ENCODE data around the gene GAK. TPM values are rescaled to one million over a fixed set of nuclear protein-coding genes. Genes with fewer than 3 reads are reported as not detected.
"Not testable (repeated sequence)": the region's sequence is repeated elsewhere in the genome, so short reads cannot be mapped to it uniquely, and the experiment has no call there.

Gene GAK
- total RNA-seq, 6 experiments from 2014 or later, result 53.2 to 85.0 (median 64.5) TPM

DNA sequence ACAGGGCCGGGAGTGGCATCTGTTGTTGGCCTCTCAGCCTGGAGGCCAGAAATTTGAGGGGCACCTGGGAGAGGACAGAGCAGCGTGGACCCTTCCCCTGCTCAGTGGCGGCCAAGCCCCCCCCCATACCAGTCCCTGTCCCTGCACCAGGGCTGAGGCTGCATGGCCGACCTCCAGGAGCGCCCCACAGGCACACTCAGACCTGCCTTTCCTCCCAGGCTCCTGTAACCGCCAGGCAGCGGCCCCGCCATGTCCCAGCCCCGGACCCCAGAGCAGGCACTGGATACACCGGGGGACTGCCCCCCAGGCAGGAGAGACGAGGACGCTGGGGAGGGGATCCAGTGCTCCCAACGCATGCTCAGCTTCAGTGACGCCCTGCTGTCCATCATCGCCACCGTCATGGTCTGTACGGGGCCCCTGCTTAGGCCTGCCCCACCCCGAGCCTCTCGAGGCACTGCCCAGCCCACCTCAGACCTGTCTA, 15.4 kb upstream of the GAK start:
- no peaks in the 10 kb centered on the region for H3K27me3 ChIP-seq
- intact Hi-C loops (cut with DNase I), result no loop called here
- H3K4me3 ChIP-seq, result no peak overlapping the region
- TF ChIP-seq, protein P1, sequence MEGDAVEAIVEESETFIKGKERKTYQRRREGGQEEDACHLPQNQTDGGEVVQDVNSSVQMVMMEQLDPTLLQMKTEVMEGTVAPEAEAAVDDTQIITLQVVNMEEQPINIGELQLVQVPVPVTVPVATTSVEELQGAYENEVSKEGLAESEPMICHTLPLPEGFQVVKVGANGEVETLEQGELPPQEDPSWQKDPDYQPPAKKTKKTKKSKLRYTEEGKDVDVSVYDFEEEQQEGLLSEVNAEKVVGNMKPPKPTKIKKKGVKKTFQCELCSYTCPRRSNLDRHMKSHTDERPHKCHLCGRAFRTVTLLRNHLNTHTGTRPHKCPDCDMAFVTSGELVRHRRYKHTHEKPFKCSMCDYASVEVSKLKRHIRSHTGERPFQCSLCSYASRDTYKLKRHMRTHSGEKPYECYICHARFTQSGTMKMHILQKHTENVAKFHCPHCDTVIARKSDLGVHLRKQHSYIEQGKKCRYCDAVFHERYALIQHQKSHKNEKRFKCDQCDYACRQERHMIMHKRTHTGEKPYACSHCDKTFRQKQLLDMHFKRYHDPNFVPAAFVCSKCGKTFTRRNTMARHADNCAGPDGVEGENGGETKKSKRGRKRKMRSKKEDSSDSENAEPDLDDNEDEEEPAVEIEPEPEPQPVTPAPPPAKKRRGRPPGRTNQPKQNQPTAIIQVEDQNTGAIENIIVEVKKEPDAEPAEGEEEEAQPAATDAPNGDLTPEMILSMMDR (IDR thresholded peaks at IDR 0.05), result no peak
- TF ChIP-seq POLR2A (IDR thresholded peaks at IDR 0.05), result no peak
- H3K9me3 ChIP-seq, result no peaks in the 10 kb centered on the region
- H3K27ac ChIP-seq, result no peak overlapping the region
- DNase-seq (no peak), ATAC-seq (no peak)
- no peaks in the 10 kb centered on the region for H3K36me3 ChIP-seq
- WGBS (ENCODE audit: insufficient coverage, low coverage, low lambda C conversion rate, missing lambda C conversion rate), result 96% methylated on average over 5 of the region's 19 CpGs
- no peaks in the 10 kb centered on the region for H3K4me1 ChIP-seq

DNA sequence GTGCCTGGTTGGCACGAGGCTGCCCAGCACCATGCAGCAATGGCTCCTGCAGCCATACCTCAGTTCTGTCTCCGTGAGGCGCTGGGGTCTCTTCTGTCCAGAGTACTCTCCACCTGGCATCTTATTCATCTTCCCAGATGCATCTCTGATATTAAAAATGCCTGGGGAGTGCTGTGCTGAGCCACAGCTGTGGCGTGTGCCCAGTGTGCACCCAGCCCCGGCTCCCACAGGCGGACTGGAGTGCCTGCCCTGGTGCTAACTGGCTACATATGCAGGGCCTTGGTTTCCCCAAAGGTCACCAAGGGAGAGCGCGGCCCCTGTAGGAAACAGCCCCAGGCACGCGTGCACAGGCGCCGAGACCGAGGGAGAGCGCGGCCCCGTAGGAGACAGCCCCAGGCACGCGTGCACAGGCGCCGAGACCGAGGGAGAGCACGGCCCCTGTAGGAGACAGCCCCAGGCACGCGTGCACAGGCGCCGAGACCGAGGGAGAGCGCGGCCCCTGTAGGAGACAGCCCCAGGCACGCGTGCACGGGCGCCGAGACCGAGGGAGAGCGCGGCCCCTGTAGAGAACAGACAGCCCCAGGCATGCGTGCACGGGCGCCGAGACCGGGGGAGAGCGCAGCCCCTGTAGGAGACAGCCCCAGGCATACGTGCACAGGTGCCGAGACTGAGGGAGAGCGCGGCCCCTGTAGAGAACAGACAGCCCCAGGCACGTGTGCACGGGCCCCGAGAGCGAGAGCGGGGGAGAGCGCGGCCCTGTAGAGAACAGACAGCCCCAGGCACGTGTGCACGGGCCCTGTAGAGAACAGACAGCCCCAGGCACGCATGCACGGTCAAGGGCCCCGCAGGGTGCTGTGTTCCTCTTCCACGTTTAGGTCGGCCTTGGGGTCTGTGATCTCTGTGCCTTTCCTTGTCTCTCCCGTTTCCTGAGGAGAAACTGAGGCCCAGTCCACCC, 14.7 kb upstream of the GAK start:
- no peaks in the 10 kb centered on the region for H3K4me1 ChIP-seq
- DNase-seq (no peak), ATAC-seq (no peak)
- H3K27ac ChIP-seq, result no peak overlapping the region
- 100% methylated on average over 2 of the region's 62 CpGs for WGBS (ENCODE audit: insufficient coverage, low coverage, low lambda C conversion rate, missing lambda C conversion rate)
- intact Hi-C loops (cut with DNase I), result no loop called here
- no peaks in the 10 kb centered on the region for H3K36me3 ChIP-seq
- TF ChIP-seq, protein P1 (IDR thresholded peaks at IDR 0.05), result no peak
- TF ChIP-seq POLR2A (IDR thresholded peaks at IDR 0.05), result no peak
- H3K4me3 ChIP-seq, result no peak overlapping the region
- H3K27me3 ChIP-seq, result no peaks in the 10 kb centered on the region
- H3K9me3 ChIP-seq, result no peaks in the 10 kb centered on the region

DNA sequence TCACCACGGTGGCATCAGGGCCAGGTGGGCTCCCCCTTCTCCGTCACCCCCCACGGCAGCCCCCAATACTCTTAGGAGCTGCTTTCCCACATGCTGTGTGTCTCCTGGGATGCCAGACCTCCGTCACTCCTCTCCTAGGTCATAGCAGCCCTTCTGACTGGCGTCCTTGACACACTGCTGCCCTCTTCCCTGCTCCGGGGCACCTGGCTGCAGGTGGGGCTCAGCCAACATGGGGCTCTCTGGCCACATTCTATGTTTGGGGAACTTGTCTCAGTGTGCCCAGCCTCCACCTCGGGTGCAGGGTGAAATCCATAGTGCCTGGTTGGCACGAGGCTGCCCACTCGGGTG, 14.0 kb upstream of the GAK start:
- Histone ChIP-seq H3K27ac (no peak overlapping the region), H3K9me3 (no peaks in the 10 kb centered on the region), H3K4me3 (no peak overlapping the region), H3K36me3 (no peaks in the 10 kb centered on the region), H3K4me1 (no peaks in the 10 kb centered on the region), H3K27me3 (no peaks in the 10 kb centered on the region)
- DNase-seq, result no peak
- no peak for TF ChIP-seq POLR2A (IDR thresholded peaks at IDR 0.05)
- TF ChIP-seq, protein P1 (IDR thresholded peaks at IDR 0.05), result no peak
- no peak for ATAC-seq
- WGBS (ENCODE audit: insufficient coverage, low coverage, low lambda C conversion rate, missing lambda C conversion rate), result 75% methylated on average over 5 of the region's 9 CpGs
- intact Hi-C loops (cut with DNase I), result no loop called here

DNA sequence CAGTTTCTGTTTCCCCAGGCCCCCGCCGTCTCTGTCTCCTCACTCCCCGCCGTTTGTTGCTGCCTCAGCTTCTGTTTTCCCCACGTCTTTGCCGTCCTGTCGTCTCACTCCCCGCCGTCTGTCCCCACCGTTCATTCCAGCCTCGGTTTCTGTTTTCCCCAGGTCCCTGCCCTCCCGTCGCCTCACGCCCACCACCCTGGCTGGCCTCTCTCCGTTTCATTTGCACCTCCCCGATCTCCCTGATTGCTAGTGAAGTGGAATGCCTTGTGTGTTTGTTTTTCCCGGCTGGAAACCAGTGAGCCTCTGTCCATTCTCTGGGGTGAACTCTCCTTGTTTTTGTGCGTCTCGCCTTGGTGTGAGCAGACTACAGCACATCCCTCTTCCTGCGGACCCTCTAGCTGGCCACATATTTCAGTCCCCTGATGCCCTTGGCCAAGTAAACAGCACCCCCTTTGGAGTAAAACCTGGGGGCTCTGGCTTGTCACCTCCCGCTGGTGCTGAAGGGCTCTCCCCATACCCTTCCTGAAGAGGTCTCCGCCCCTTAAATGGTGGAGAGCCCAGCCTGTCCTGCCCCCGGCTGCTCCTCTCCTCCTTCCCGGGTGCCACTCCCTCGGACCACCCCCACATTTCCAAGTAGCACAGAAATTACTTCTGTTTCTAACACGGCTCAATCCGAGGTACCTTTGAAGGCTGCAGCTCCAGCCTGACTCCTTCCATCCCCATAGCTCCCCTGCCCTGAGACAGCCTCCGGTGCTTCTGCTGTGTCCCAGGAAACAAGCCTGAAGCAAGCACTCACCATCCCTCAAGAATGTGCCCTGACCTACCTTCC, 13.4 kb upstream of the GAK start:
- no peak overlapping the region for H3K27ac ChIP-seq
- H3K27me3 ChIP-seq, result no peaks in the 10 kb centered on the region
- TF ChIP-seq POLR2A (IDR thresholded peaks at IDR 0.05), result no peak
- TF ChIP-seq, protein P1 (IDR thresholded peaks at IDR 0.05), result no peak
- H3K4me1 ChIP-seq, result no peaks in the 10 kb centered on the region
- no peaks in the 10 kb centered on the region for H3K9me3 ChIP-seq
- 71% methylated on average over 21 of the region's 28 CpGs for WGBS (ENCODE audit: insufficient coverage, low coverage, low lambda C conversion rate, missing lambda C conversion rate)
- no peak for DNase-seq
- ATAC-seq, result no peak
- no peak overlapping the region for H3K4me3 ChIP-seq
- intact Hi-C loops (cut with DNase I), result no loop called here
- H3K36me3 ChIP-seq, result no peaks in the 10 kb centered on the region

DNA sequence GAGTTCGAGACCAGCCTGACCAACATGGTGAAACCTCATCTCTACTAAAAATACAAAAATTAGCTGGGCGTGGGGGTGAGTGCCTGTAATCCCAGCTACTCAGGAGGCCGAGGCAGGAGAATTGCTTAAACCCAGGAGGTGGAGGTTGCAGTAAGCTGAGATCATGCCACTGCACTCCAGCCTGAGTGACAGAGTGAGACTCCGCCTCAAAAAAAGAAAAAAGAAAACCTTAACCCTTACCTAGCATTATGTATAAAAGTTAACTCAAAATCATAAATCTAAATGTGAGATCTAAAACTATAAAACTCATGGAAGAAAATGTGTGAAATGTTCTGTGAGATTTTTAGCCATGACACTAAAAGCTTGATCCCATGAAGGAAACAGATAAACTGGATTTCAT, 7.4 kb upstream of the GAK start:
- WGBS (ENCODE audit: insufficient coverage, low coverage, low lambda C conversion rate, missing lambda C conversion rate), result 50% methylated on average over 2 of the region's 4 CpGs
- ATAC-seq; intact Hi-C loops (cut with DNase I): not testable (repeated sequence)

More for the DNA sequence above, 7.4 kb upstream of the GAK start:
- not testable (repeated sequence) for H3K27me3 ChIP-seq, H3K27ac ChIP-seq, H3K4me1 ChIP-seq, H3K9me3 ChIP-seq, H3K4me3 ChIP-seq, H3K36me3 ChIP-seq
- peak in 1 of 3 donors; percentile 3 for DNase-seq

All from right lobe of liver (tissue), 6 donors.